Peyer's patch (tissue), 4 donors: Measurements from ENCODE around the gene CDK1. TPM values are rescaled to one million over a fixed set of nuclear protein-coding genes. Genes with fewer than 3 reads are reported as not detected.
A peak's percentile ranks its signal among the peaks of the same experiment; 100 is the strongest.

Source experiments
- DNase-seq, 3 donors: peaks; one replicate each; pipeline ENCODE4 v3.0.0-alpha.2; 2017 to 2019
- H3K27ac ChIP-seq, 4 donors: fragments of 200-600 bp; sonication (generic); one replicate each; pipeline ENCODE4 v1.5.1; 2016 to 2019
- H3K27me3 ChIP-seq, 2 donors: fragments of 200-600 bp; sonication (generic); one replicate each; pipeline ENCODE4 v1.5.1; 2019
- H3K36me3 ChIP-seq, 3 donors: fragments of 200-600 bp; sonication (generic); one replicate each; pipeline ENCODE4 v1.5.1; 2016 to 2019
- H3K4me1 ChIP-seq, 4 donors: fragments of 200-600 bp; sonication (generic); one replicate each; pipeline ENCODE4 v1.5.1; 2016 to 2019
- H3K4me3 ChIP-seq, 4 donors: fragments of 200-600 bp; sonication (generic); 1 replicate in 3 of 4; 2 replicates in 1 of 4; pipeline ENCODE4 v1.5.1; 2016 to 2019; ENCODE audit warnings: mild to moderate bottlenecking in 1 of 4
- H3K9me3 ChIP-seq, 4 donors: fragments of 200-600 bp; sonication (generic); one replicate each; pipeline ENCODE4 v1.5.1; 2016 to 2019; ENCODE audit warnings: mild to moderate bottlenecking in 1 of 4
- POLR2A ChIP-seq, 2 donors: fragments of 450-650 bp; IDR thresholded peaks; one replicate each; pipeline ENCODE4 v1.5.1; 2017; ENCODE audit warnings: antibody characterized with exemption in 2 of 2, mild to moderate bottlenecking in 2 of 2, moderate library complexity in 2 of 2
- total RNA-seq, 4 donors: library from RNA; depleted of rRNA; stranded (reverse); fragments of >200 nt; gene quantifications; one replicate each; pipeline ENCODE4 v1.1.0, GENCODE V29; 2016
- TF ChIP-seq, protein P1 (sequence below), 6 experiments: fragments of 450-650 bp in 4 of 6; fragments of 200-600 bp in 2 of 6; sonication (generic) in 1 of 6; IDR thresholded peaks; one replicate each; pipeline ENCODE4 v1.5.1; 2017 to 2019; ENCODE audit warnings: antibody characterized with exemption in 6 of 6, mild to moderate bottlenecking in 3 of 6, moderate library complexity in 1 of 6

The CDK1 gene
- total RNA-seq, 4 donors from 2014 or later: 3.2 to 19.8 (median 8.4) TPM

DNA sequence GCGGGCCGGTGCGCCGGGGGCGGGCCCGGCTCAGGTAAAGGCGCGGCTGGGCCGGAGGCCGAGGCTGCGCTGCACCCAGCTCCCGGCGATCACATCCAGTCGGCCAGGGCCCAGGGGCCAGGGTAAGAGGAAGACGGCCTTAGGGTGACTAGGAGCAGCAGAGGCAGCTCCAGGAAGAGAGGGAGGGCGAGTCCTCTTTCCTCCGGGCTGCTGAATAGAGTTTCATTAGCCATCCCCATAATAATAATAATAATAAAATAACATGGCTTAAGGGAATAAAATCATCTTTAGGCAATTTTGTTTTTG is 44.8 kb upstream of the CDK1 start:
- TF ChIP-seq, protein P1, sequence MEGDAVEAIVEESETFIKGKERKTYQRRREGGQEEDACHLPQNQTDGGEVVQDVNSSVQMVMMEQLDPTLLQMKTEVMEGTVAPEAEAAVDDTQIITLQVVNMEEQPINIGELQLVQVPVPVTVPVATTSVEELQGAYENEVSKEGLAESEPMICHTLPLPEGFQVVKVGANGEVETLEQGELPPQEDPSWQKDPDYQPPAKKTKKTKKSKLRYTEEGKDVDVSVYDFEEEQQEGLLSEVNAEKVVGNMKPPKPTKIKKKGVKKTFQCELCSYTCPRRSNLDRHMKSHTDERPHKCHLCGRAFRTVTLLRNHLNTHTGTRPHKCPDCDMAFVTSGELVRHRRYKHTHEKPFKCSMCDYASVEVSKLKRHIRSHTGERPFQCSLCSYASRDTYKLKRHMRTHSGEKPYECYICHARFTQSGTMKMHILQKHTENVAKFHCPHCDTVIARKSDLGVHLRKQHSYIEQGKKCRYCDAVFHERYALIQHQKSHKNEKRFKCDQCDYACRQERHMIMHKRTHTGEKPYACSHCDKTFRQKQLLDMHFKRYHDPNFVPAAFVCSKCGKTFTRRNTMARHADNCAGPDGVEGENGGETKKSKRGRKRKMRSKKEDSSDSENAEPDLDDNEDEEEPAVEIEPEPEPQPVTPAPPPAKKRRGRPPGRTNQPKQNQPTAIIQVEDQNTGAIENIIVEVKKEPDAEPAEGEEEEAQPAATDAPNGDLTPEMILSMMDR (IDR thresholded peaks at IDR 0.05): no peak
- no peak for TF ChIP-seq POLR2A (IDR thresholded peaks at IDR 0.05)
- H3K9me3 ChIP-seq: no peaks in the 10 kb centered on the region
- peaks cover 0 to 4% (median 2%) of the 10 kb centered on the region in 4 donors for H3K4me1 ChIP-seq
- H3K4me3 ChIP-seq: peak overlapping the region; percentile 72 to 92 (median 83)
- no peak for DNase-seq
- no peaks in the 10 kb centered on the region for H3K27me3 ChIP-seq
- peak overlapping the region; percentile 77 to 89 (median 87) for H3K27ac ChIP-seq
- no peaks in the 10 kb centered on the region for H3K36me3 ChIP-seq

DNA sequence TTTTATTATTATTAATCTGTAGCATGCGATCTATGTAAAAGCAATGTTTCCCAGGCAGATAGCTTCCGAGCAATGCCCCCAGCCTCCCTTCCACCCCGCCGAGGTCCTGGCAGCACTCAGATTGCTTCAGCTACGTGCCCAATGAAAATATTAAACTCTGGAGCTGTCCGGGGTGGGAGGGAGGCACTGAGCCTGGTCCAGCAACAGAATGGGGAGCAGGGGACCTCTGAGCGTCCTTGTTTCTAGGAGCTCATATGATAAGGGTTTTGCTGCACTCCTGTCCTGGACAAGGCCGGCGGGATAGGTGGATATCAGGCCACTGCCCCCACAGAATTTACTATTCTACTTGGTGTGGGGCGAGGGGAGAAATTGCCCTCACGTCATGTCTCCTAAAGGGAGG is 44.5 kb upstream of the CDK1 start:
- H3K9me3 ChIP-seq: no peaks in the 10 kb centered on the region
- H3K4me3 ChIP-seq: peak overlapping the region; percentile 72 to 92 (median 83)
- TF ChIP-seq, protein P1 (IDR thresholded peaks at IDR 0.05): no peak
- no peak for TF ChIP-seq POLR2A (IDR thresholded peaks at IDR 0.05)
- peak overlapping the region in 2 of 4 donors; percentile 87 to 89 for H3K27ac ChIP-seq
- peaks cover 0 to 4% (median 2%) of the 10 kb centered on the region in 4 donors for H3K4me1 ChIP-seq
- H3K27me3 ChIP-seq: no peaks in the 10 kb centered on the region
- DNase-seq: no peak
- no peaks in the 10 kb centered on the region for H3K36me3 ChIP-seq

DNA sequence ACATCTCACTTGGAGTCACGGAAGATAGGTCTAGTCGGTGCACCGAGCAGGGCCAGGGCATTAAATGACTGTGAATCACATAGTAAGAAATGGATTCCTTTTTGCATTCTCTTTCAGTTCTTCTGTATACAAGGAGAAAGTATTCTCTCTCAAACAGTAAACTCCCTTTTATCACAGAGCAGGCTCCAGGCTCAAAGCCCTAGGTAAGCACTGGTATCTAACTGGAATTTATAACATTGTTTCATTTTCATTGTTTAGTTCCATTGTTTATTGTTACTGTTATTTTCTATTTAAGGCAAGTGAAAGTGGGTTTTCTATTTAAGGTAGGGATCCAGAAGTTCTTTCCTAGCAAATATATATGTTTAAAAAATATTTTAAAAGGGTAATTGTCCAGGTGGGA is 44.1 kb upstream of the CDK1 start:
- Histone ChIP-seq H3K9me3 (no peaks in the 10 kb centered on the region), H3K27ac (peak overlapping the region in 2 of 4 donors; percentile 87 to 89), H3K36me3 (no peaks in the 10 kb centered on the region), H3K27me3 (no peaks in the 10 kb centered on the region), H3K4me3 (no peak overlapping the region), H3K4me1 (peaks cover 0 to 4% (median 2%) of the 10 kb centered on the region in 4 donors)
- DNase-seq: no peak
- TF ChIP-seq, protein P1 (IDR thresholded peaks at IDR 0.05): no peak

DNA sequence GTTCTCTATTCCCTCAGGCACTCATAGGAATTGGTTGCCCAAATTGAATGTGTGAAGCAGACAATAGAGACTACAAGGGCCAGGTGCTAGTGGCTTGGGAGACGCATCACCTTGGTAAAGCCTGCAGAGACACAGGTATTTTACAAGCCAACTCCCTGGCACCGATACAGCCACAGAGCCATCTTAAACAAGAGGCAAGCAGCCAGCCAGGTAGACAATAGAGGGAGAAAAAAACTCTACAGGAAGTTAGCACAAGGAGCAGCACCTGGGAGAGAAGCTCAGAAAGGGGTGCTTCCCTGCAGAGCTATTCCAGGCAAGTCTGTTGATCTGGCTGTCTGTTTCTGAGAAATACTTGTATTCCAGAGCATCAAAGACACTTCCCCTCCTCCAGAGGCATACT is 43.0 kb upstream of the CDK1 start:
- Histone ChIP-seq H3K4me3 (no peak overlapping the region), H3K9me3 (no peaks in the 10 kb centered on the region), H3K27ac (no peak overlapping the region), H3K36me3 (no peaks in the 10 kb centered on the region), H3K4me1 (peaks cover 0 to 4% (median 2%) of the 10 kb centered on the region in 4 donors), H3K27me3 (no peaks in the 10 kb centered on the region)
- TF ChIP-seq POLR2A (IDR thresholded peaks at IDR 0.05): no peak
- TF ChIP-seq, protein P1 (IDR thresholded peaks at IDR 0.05): no peak
- DNase-seq: no peak

DNA sequence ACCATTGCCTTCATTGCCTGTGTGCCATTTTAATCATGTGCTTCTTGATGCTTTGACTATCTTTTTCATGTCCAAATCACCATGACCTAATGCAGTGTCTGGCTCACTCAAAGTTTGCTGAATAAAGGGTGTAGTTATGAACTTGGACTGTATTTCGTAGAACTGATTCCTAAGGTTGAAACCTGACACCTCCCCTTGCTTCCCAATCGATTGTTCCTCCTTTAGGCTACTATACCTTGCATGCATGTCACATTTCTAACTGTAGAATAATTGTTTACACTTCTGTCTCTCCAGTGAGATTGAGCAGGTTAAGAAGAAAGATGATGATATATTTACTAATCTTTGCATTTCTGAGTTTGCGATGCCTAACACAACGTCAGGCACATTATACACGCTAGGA is 41.0 kb upstream of the CDK1 start:
- DNase-seq: no peak
- H3K27me3 ChIP-seq: no peaks in the 10 kb centered on the region
- H3K4me3 ChIP-seq: no peak overlapping the region
- H3K9me3 ChIP-seq: no peaks in the 10 kb centered on the region
- TF ChIP-seq, protein P1 (IDR thresholded peaks at IDR 0.05): no peak
- TF ChIP-seq POLR2A (IDR thresholded peaks at IDR 0.05): no peak
- peaks cover 0 to 4% (median 0%) of the 10 kb centered on the region in 4 donors for H3K4me1 ChIP-seq
- H3K27ac ChIP-seq: no peak overlapping the region
- H3K36me3 ChIP-seq: no peaks in the 10 kb centered on the region

DNA sequence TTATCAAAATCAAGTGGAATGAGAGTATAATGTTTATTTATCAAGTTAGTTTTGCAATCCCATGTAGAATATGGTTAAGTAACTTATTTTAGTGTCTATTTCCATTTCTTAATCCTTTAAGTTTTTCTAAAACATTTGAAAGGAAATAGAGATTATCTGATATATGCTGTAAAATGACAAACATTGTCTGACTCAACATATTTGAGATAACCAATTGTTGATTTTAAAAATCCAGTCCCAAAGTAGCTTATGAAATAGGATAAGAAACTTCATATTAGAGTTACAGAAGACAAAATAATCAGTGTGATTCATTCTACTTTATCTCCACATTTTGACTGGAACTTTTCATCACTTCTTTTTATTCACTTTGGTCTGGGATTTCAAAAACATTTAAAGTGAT is 38.7 kb upstream of the CDK1 start:
- H3K27me3 ChIP-seq: no peaks in the 10 kb centered on the region
- TF ChIP-seq, protein P1 (IDR thresholded peaks at IDR 0.05): no peak
- TF ChIP-seq POLR2A (IDR thresholded peaks at IDR 0.05): no peak
- no peaks in the 10 kb centered on the region for H3K4me1 ChIP-seq
- no peak overlapping the region for H3K4me3 ChIP-seq
- H3K27ac ChIP-seq: no peak overlapping the region
- no peaks in the 10 kb centered on the region for H3K9me3 ChIP-seq
- no peaks in the 10 kb centered on the region for H3K36me3 ChIP-seq
- DNase-seq: no peak
